ENCODE results near the gene ANKRD55.

ANKRD55 gene

GRCh38 chr5:56233230-56233629 lies at the start of gene ANKRD55:
Gene ANKRD55 (minus strand): TSS chr5:56233330. CDS start chr5:56232913, 417 bp downstream.
- H3K4me3 ChIP-seq (ENCODE audit: low read depth, low read length), result no peak within 1 kb of the TSS
- no peak for TF ChIP-seq CTCF (IDR thresholded peaks at IDR 0.05; ENCODE audit: insufficient read depth, low read depth, low read length, missing control alignments)
- no peak for DNase-seq (ENCODE audit: low read depth)

- no peak for DNase-seq (ENCODE audit: low read depth)
- no peak overlapping the region for H3K4me3 ChIP-seq (ENCODE audit: low read depth, low read length)
- no peak for TF ChIP-seq CTCF (IDR thresholded peaks at IDR 0.05; ENCODE audit: insufficient read depth, low read depth, low read length, missing control alignments)
Measured at GRCh38 chr5:56282216-56282615, 49.1 kb upstream of the ANKRD55 start.

- DNase-seq (ENCODE audit: low read depth), result no peak
- no peak for TF ChIP-seq CTCF (IDR thresholded peaks at IDR 0.05; ENCODE audit: insufficient read depth, low read depth, low read length, missing control alignments)
- no peak overlapping the region for H3K4me3 ChIP-seq (ENCODE audit: low read depth, low read length)
Measured at GRCh38 chr5:56281489-56282165, 48.5 kb upstream of the ANKRD55 start.

GRCh38 chr5:56279979-56280378 lies 46.8 kb upstream of the ANKRD55 start:
- TF ChIP-seq CTCF (IDR thresholded peaks at IDR 0.05; ENCODE audit: insufficient read depth, low read depth, low read length, missing control alignments), result no peak
- no peak overlapping the region for H3K4me3 ChIP-seq (ENCODE audit: low read depth, low read length)
- no peak for DNase-seq (ENCODE audit: low read depth)

- TF ChIP-seq CTCF (IDR thresholded peaks at IDR 0.05; ENCODE audit: insufficient read depth, low read depth, low read length, missing control alignments), result no peak
- H3K4me3 ChIP-seq (ENCODE audit: low read depth, low read length), result no peak overlapping the region
- DNase-seq (ENCODE audit: low read depth), result no peak
Measured at GRCh38 chr5:56279291-56279690, 46.2 kb upstream of the ANKRD55 start.

GRCh38 chr5:56278335-56278753 lies 45.2 kb upstream of the ANKRD55 start:
- no peak for DNase-seq (ENCODE audit: low read depth)
- TF ChIP-seq CTCF (IDR thresholded peaks at IDR 0.05; ENCODE audit: insufficient read depth, low read depth, low read length, missing control alignments), result no peak
- no peak overlapping the region for H3K4me3 ChIP-seq (ENCODE audit: low read depth, low read length)

GRCh38 chr5:56277573-56277972 lies 44.4 kb upstream of the ANKRD55 start:
- no peak for TF ChIP-seq CTCF (IDR thresholded peaks at IDR 0.05; ENCODE audit: insufficient read depth, low read depth, low read length, missing control alignments)
- DNase-seq (ENCODE audit: low read depth), result no peak
- H3K4me3 ChIP-seq (ENCODE audit: low read depth, low read length), result no peak overlapping the region
